Measurements from ENCODE around the gene ARHGAP36.

DNA sequence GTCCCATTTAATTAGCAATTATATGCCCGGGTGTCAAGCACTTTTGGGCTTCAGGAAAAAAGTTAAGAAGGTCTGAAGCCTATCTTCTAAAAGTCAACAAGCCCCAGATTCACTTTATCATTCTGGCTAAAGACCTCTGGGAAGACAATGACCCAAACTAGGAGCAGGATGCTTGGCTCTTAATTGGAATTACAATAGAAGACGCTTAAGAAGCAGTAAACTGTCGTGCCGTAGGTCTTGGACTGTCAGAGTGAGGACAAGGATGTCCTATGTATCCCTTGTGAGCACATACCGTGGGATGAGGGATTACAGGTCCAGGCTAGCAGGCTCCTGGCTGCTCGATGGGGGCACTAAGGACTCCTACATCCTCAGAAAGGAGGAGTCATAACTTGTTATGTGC is 3.2 kb upstream of the ARHGAP36 start:
- TF ChIP-seq, protein P1, sequence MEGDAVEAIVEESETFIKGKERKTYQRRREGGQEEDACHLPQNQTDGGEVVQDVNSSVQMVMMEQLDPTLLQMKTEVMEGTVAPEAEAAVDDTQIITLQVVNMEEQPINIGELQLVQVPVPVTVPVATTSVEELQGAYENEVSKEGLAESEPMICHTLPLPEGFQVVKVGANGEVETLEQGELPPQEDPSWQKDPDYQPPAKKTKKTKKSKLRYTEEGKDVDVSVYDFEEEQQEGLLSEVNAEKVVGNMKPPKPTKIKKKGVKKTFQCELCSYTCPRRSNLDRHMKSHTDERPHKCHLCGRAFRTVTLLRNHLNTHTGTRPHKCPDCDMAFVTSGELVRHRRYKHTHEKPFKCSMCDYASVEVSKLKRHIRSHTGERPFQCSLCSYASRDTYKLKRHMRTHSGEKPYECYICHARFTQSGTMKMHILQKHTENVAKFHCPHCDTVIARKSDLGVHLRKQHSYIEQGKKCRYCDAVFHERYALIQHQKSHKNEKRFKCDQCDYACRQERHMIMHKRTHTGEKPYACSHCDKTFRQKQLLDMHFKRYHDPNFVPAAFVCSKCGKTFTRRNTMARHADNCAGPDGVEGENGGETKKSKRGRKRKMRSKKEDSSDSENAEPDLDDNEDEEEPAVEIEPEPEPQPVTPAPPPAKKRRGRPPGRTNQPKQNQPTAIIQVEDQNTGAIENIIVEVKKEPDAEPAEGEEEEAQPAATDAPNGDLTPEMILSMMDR (IDR thresholded peaks at IDR 0.05), result no peak
- TF ChIP-seq POLR2A (IDR thresholded peaks at IDR 0.05), result no peak
